ENCODE results near the gene RABIF.
A peak's percentile ranks its signal among the peaks of the same experiment; 100 is the strongest.

The RABIF gene

GRCh38 chr1:202871367-202871766, 17.6 kb downstream of the RABIF start:
- no peak for DNase-seq

GRCh38 chr1:202862679-202863560, 26.0 kb downstream of the RABIF start:
- DNase-seq: no peak

- DNase-seq: peak; percentile 88
Measured at GRCh38 chr1:202861420-202862132, 27.4 kb downstream of the RABIF start.

GRCh38 chr1:202860744-202861419, 28.1 kb downstream of the RABIF start:
- peak; percentile 60 for DNase-seq

- DNase-seq: no peak
Measured at GRCh38 chr1:202858789-202859414, 30.0 kb downstream of the RABIF start.

GRCh38 chr1:202858331-202858730, 30.6 kb downstream of the RABIF start:
- DNase-seq: no peak

GRCh38 chr1:202857136-202857610, 31.8 kb downstream of the RABIF start:
- DNase-seq: no peak

GRCh38 chr1:202856014-202856413, 32.9 kb downstream of the RABIF start:
- no peak for DNase-seq

- no peak for DNase-seq
Measured at GRCh38 chr1:202854787-202855186, 34.2 kb downstream of the RABIF start.

- DNase-seq: no peak
Measured at GRCh38 chr1:202852163-202852904, 36.6 kb downstream of the RABIF start.

- DNase-seq: no peak
Measured at GRCh38 chr1:202850593-202851362, 38.2 kb downstream of the RABIF start.

GRCh38 chr1:202848191-202848542, 40.8 kb downstream of the RABIF start:
- no peak for DNase-seq

- no peak for DNase-seq
Measured at GRCh38 chr1:202844935-202845334, 44.0 kb downstream of the RABIF start.

GRCh38 chr1:202844259-202844658, 44.7 kb downstream of the RABIF start:
- no peak for DNase-seq

- no peak for DNase-seq
Measured at GRCh38 chr1:202843081-202843480, 45.9 kb downstream of the RABIF start.

GRCh38 chr1:202837746-202838262, 51.1 kb downstream of the RABIF start:
- no peak for DNase-seq

GRCh38 chr1:202836623-202837403, 52.1 kb downstream of the RABIF start:
- no peak for DNase-seq

GRCh38 chr1:202835548-202836072, 53.3 kb downstream of the RABIF start:
- DNase-seq: no peak

- no peak for DNase-seq
Measured at GRCh38 chr1:202834771-202835547, 54.0 kb downstream of the RABIF start.
